Measurements from ENCODE around the gene SLC2A6. TPM values are rescaled to one million over a fixed set of nuclear protein-coding genes. Genes with fewer than 3 reads are reported as not detected.

SLC2A6 gene
- polyA plus RNA-seq, 4 donors = 0.89 to 2.5 (median 1.5) TPM

DNA sequence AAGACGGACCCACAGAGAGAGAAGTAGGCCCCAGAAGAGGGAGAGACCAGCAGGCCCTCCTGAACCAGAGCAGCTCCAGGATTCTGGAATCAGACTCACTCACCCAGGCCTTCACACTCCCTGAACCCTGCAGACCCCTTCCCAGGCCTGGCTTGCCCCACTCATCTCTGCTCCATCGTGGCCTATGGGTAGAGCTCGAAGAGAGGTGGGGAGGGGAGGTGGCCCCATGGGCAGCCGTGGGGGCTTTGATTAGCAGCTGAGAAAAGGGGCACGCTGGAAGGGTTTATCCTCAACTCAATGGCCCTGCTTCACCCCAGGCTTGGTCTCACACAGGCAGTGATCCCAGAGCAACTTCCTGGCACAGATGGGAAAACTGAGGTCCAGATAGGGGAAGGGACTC lies 45.2 kb upstream of the SLC2A6 start:
- Histone ChIP-seq H3K9me3 (ENCODE audit: control insufficient read depth in 2 of 2, insufficient read depth in 1 of 2, low read depth in 1 of 2, low read length in 1 of 2) (no peaks in the 10 kb centered on the region), H3K4me3 (ENCODE audit: low read depth in 1 of 3, low read length in 3 of 3) (no peak overlapping the region), H3K27ac (ENCODE audit: low read depth in 1 of 3, low read length in 2 of 3) (no peak overlapping the region), H3K27me3 (ENCODE audit: control insufficient read depth in 3 of 3, insufficient read depth in 3 of 3, low read length in 3 of 3) (peaks cover 0 to 10% (median 0%) of the 10 kb centered on the region in 3 donors), H3K4me1 (ENCODE audit: control insufficient read depth in 3 of 3, insufficient read depth in 2 of 3, low read depth in 1 of 3, low read length in 2 of 3) (peaks cover 0 to 18% (median 4%) of the 10 kb centered on the region in 3 donors), H3K36me3 (ENCODE audit: control insufficient read depth in 3 of 3, insufficient read depth in 2 of 3, low read depth in 1 of 3, low read length in 3 of 3) (no peaks in the 10 kb centered on the region)
- no peak for DNase-seq
- WGBS, 3 donors = 76 to 92% (median 81%) methylated on average over 5 of the region's 5 CpGs
- no peak for FAIRE-seq

- Histone ChIP-seq H3K4me1 (ENCODE audit: control insufficient read depth in 3 of 3, insufficient read depth in 2 of 3, low read depth in 1 of 3, low read length in 2 of 3) (peaks cover 0 to 16% (median 4%) of the 10 kb centered on the region in 3 donors), H3K36me3 (ENCODE audit: control insufficient read depth in 3 of 3, insufficient read depth in 2 of 3, low read depth in 1 of 3, low read length in 3 of 3) (no peaks in the 10 kb centered on the region), H3K27me3 (ENCODE audit: control insufficient read depth in 3 of 3, insufficient read depth in 3 of 3, low read length in 3 of 3) (peaks cover 0 to 5% (median 0%) of the 10 kb centered on the region in 3 donors), H3K27ac (ENCODE audit: low read depth in 1 of 3, low read length in 2 of 3) (no peak overlapping the region), H3K4me3 (ENCODE audit: low read depth in 1 of 3, low read length in 3 of 3) (no peak overlapping the region), H3K9me3 (ENCODE audit: control insufficient read depth in 2 of 2, insufficient read depth in 1 of 2, low read depth in 1 of 2, low read length in 1 of 2) (no peaks in the 10 kb centered on the region)
- 74 to 86% (median 86%) methylated on average over 8 of the region's 8 CpGs for WGBS, 3 donors
- no peak for FAIRE-seq
- no peak for DNase-seq
These were observed 44.2 kb upstream of the SLC2A6 start for GRCh38 chr9:133523106-133523505.

- FAIRE-seq = no peak
- Histone ChIP-seq H3K27ac (ENCODE audit: low read depth in 1 of 3, low read length in 2 of 3) (no peak overlapping the region), H3K4me1 (ENCODE audit: control insufficient read depth in 3 of 3, insufficient read depth in 2 of 3, low read depth in 1 of 3, low read length in 2 of 3) (peaks cover 0 to 10% (median 4%) of the 10 kb centered on the region in 3 donors), H3K36me3 (ENCODE audit: control insufficient read depth in 3 of 3, insufficient read depth in 2 of 3, low read depth in 1 of 3, low read length in 3 of 3) (no peaks in the 10 kb centered on the region), H3K4me3 (ENCODE audit: low read depth in 1 of 3, low read length in 3 of 3) (no peak overlapping the region), H3K9me3 (ENCODE audit: control insufficient read depth in 2 of 2, insufficient read depth in 1 of 2, low read depth in 1 of 2, low read length in 1 of 2) (no peaks in the 10 kb centered on the region), H3K27me3 (ENCODE audit: control insufficient read depth in 3 of 3, insufficient read depth in 3 of 3, low read length in 3 of 3) (no peaks in the 10 kb centered on the region)
- DNase-seq = peak in 1 of 2 donors; percentile 28
- WGBS, 3 donors = 29 to 67% (median 44%) methylated on average over 14 of the region's 14 CpGs
These were observed 43.4 kb upstream of the SLC2A6 start for GRCh38 chr9:133522073-133522910.

DNA sequence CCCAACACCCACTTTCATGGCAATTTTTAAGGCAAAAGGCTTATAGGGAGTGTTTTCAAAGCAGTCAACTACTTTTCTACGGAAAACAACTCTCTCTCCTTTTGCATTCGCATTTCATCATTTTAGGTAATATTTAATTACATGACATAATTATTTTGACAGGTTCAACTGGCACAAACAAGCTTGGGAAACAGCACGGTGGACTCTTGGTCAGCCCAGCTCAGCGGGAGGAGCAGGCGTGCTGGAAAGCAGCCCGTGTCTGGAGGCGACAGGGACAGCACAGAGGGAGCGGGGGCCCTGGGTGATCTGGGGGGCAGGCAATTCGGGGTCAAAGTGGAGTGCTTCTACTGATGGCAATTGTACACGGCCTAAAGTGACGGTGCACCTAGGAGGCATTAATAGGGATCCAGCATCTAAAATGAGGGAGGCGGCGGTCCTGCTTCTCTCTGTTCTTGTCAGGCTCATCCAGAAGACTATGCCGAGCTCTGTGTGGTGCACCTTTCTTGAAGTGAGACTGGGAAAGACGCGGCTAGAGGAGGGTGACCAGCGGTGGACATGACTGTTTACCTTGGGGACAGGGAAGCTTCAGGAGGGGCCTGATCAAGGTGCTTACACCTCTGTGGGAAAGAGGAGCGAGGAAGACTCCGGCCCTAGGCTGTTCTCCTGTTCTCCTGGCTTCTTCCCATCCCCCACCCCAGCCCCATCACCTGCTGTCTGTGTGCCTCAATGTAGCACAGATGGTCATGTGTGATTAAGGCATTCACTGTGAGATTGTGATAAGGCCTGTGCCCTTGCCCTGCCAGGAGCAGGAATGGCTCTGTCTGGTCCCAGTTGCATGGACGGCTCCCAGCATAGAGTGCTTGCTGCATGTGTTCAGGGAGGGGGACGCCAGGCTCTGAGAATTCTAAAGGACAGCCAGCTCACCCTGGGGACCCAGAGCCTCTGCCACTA lies 42.5 kb upstream of the SLC2A6 start:
- no peak overlapping the region for H3K4me3 ChIP-seq (ENCODE audit: low read depth in 1 of 3, low read length in 3 of 3)
- H3K27me3 ChIP-seq (ENCODE audit: control insufficient read depth in 3 of 3, insufficient read depth in 3 of 3, low read length in 3 of 3) = no peaks in the 10 kb centered on the region
- no peaks in the 10 kb centered on the region for H3K36me3 ChIP-seq (ENCODE audit: control insufficient read depth in 3 of 3, insufficient read depth in 2 of 3, low read depth in 1 of 3, low read length in 3 of 3)
- FAIRE-seq (no peak), DNase-seq (no peak)
- 48 to 80% (median 62%) methylated on average over 21 of the region's 21 CpGs for WGBS, 3 donors
- no peak overlapping the region for H3K27ac ChIP-seq (ENCODE audit: low read depth in 1 of 3, low read length in 2 of 3)
- peaks cover 0 to 1% (median 0%) of the 10 kb centered on the region in 3 donors for H3K4me1 ChIP-seq (ENCODE audit: control insufficient read depth in 3 of 3, insufficient read depth in 2 of 3, low read depth in 1 of 3, low read length in 2 of 3)
- no peaks in the 10 kb centered on the region for H3K9me3 ChIP-seq (ENCODE audit: control insufficient read depth in 2 of 2, insufficient read depth in 1 of 2, low read depth in 1 of 2, low read length in 1 of 2)

- H3K27me3 ChIP-seq (ENCODE audit: control insufficient read depth in 3 of 3, insufficient read depth in 3 of 3, low read length in 3 of 3) = no peaks in the 10 kb centered on the region
- no peak overlapping the region for H3K4me3 ChIP-seq (ENCODE audit: low read depth in 1 of 3, low read length in 3 of 3)
- no peak for DNase-seq
- H3K4me1 ChIP-seq (ENCODE audit: control insufficient read depth in 3 of 3, insufficient read depth in 2 of 3, low read depth in 1 of 3, low read length in 2 of 3) = no peaks in the 10 kb centered on the region
- no peaks in the 10 kb centered on the region for H3K9me3 ChIP-seq (ENCODE audit: control insufficient read depth in 2 of 2, insufficient read depth in 1 of 2, low read depth in 1 of 2, low read length in 1 of 2)
- H3K27ac ChIP-seq (ENCODE audit: low read depth in 1 of 3, low read length in 2 of 3) = no peak overlapping the region
- H3K36me3 ChIP-seq (ENCODE audit: control insufficient read depth in 3 of 3, insufficient read depth in 2 of 3, low read depth in 1 of 3, low read length in 3 of 3) = no peaks in the 10 kb centered on the region
- FAIRE-seq = no peak
- WGBS, 3 donors = 83 to 89% (median 87%) methylated on average over 21 to 24 of the region's 24 CpGs
These were observed 41.4 kb upstream of the SLC2A6 start for GRCh38 chr9:133520121-133520835.

DNA sequence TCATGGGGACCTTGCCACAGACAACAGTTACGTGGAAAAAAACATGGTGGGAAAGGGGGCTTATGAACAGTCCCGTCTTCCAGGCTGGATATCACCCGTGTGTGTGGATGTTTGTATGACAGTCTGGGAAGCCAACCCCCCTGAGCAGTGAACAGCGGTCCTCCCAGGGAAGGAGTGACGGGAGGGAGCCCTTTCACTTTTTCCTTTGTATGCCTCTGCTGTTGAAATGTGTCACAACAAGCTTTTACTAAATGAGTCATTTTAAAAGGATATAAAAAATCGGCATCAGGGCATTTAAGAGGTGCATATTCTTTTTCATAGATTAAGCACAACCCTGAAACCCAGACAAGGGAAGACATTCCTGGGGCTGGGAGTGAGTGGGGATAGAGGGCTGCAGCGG lies 40.8 kb upstream of the SLC2A6 start:
- no peak overlapping the region for H3K27ac ChIP-seq (ENCODE audit: low read depth in 1 of 3, low read length in 2 of 3)
- H3K27me3 ChIP-seq (ENCODE audit: control insufficient read depth in 3 of 3, insufficient read depth in 3 of 3, low read length in 3 of 3) = no peaks in the 10 kb centered on the region
- DNase-seq = no peak
- H3K4me3 ChIP-seq (ENCODE audit: low read depth in 1 of 3, low read length in 3 of 3) = no peak overlapping the region
- no peaks in the 10 kb centered on the region for H3K9me3 ChIP-seq (ENCODE audit: control insufficient read depth in 2 of 2, insufficient read depth in 1 of 2, low read depth in 1 of 2, low read length in 1 of 2)
- WGBS, 3 donors = 65 to 69% (median 67%) methylated on average over 7 of the region's 7 CpGs
- no peaks in the 10 kb centered on the region for H3K36me3 ChIP-seq (ENCODE audit: control insufficient read depth in 3 of 3, insufficient read depth in 2 of 3, low read depth in 1 of 3, low read length in 3 of 3)
- H3K4me1 ChIP-seq (ENCODE audit: control insufficient read depth in 3 of 3, insufficient read depth in 2 of 3, low read depth in 1 of 3, low read length in 2 of 3) = no peaks in the 10 kb centered on the region
- FAIRE-seq = no peak

GRCh38 chr9:133518706-133519449 lies 40.0 kb upstream of the SLC2A6 start:
- H3K27ac ChIP-seq (ENCODE audit: low read depth in 1 of 3, low read length in 2 of 3) = no peak overlapping the region
- H3K27me3 ChIP-seq (ENCODE audit: control insufficient read depth in 3 of 3, insufficient read depth in 3 of 3, low read length in 3 of 3) = no peaks in the 10 kb centered on the region
- DNase-seq = no peak
- WGBS, 3 donors = 83 to 89% (median 86%) methylated on average over 27 of the region's 27 CpGs
- H3K36me3 ChIP-seq (ENCODE audit: control insufficient read depth in 3 of 3, insufficient read depth in 2 of 3, low read depth in 1 of 3, low read length in 3 of 3) = no peaks in the 10 kb centered on the region
- no peak overlapping the region for H3K4me3 ChIP-seq (ENCODE audit: low read depth in 1 of 3, low read length in 3 of 3)
- no peaks in the 10 kb centered on the region for H3K9me3 ChIP-seq (ENCODE audit: control insufficient read depth in 2 of 2, insufficient read depth in 1 of 2, low read depth in 1 of 2, low read length in 1 of 2)
- no peak for FAIRE-seq
- no peaks in the 10 kb centered on the region for H3K4me1 ChIP-seq (ENCODE audit: control insufficient read depth in 3 of 3, insufficient read depth in 2 of 3, low read depth in 1 of 3, low read length in 2 of 3)

Data from small intestine (tissue), 7 donors.